HG02588 (cell line): ENCODE data around the gene MLF2.
"Not testable (repeated sequence)": the region's sequence is repeated elsewhere in the genome, so short reads cannot be mapped to it uniquely, and the experiment has no call there.

Experiments
- ATAC-seq: cut with Tn5 transposase; IDR thresholded peaks from one replicate; pipeline ENCODE4 v1.9.1; 2021; ENCODE audit warnings: mild to moderate bottlenecking, moderate library complexity; ENCODE audit not compliant: unreplicated experiment

Gene MLF2

DNA sequence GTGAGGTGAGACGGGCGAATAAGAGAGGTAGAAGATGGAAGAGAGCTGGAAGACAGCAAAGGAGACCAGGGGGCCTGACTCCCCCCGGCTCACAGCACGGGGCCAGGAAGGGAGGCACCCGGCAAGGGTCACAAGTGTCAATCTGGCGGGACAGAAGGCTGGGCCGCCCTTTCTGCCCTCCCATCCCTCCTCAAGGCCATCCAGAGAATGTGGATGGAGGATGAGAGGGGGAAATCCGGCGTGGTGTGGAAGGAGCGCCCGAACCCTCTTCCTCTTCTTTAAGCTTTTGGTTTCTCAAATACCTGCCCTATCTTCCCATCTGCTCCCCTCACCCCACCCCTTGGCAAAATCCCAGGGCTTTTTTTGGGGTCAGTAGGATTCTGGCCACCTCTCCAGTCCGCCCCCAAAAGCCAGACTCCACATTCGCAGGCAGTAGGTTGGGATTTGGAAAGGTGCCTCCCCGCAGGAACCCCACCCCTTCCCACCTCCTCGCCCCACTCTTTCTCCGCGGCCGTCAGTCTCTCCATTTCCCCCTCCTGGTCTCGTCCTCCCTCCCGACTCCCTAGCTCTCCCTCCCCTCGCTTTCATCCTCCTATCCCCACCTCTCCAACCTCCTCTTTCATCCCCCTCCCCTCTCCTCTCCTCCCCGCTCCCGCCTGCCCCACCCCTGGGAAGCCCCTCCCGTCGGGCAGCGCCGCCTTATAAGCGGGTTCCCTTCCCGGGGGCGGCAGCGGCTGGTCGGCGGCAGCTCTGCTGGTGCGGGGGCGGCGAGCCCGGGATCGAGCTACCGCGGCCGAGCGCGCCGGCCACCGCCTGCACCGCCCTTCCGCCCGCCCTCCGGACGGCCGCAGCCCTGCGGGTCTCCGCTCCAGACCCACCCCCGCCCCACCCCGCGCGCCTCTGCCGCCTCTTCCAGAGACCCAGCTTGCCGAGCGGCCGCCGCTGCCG, 13.0 kb upstream of the MLF2 start, which contains the start of gene PTMS:
Gene PTMS, plus strand, starts transcription at position 730 of the 948 bp plus-strand sequence. CDS start 343 bp downstream, outside the sequence.
- peak; percentile 29 for ATAC-seq

DNA sequence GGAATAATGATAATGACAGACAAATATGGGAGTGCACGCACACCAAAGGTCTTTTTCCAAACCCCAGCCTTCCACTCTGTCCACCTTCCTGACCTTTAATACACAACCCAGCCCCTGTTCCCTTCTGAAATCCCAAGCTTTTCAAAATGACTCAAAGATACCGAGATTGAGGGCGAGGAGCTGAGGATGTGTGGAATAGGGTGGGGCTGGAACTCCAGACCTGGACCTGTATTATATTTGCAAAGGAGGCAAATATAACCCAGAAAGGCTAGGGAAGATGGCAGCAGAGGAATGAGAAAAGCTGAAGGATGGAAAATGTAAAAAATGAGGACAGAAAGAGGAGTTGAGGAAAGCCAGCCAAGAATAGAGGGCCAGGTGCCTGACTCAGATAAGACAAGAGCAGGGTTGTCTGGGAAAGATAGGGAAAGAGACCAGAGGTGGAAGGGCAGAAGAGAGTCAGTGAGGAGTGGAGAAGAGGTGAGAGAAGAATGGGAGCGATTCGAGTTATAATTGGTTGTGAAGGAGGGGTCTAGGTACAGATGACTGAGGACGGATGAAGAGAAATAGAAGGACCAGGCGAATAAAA, 12.2 kb upstream of the MLF2 start:
- ATAC-seq, result no peak

- peak; percentile 69 for ATAC-seq
These were observed 11.3 kb upstream of the MLF2 start for GRCh38 chr12:6764011-6764828.

GRCh38 chr12:6763380-6763779, 10.4 kb upstream of the MLF2 start:
- ATAC-seq, result no peak

DNA sequence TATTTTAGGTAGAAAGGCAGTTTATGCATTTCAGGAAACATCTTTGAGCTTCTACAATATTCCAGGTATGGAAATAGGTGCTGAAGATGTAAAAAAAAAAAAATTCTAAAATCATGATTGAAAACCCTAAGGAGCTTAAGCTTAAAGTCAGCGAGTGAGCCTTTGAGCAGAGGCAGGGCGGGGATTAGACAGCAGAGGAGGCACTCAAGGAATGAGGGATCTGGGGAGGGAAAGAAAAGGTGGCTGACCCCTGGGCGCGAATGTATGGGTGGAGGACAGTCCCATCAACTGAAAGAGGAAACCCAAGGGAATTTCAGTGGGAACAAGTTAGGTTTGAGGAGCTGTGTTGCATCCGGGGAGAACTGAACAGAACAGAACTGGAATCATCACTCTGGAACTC, 6.8 kb upstream of the MLF2 start:
- no peak for ATAC-seq

DNA sequence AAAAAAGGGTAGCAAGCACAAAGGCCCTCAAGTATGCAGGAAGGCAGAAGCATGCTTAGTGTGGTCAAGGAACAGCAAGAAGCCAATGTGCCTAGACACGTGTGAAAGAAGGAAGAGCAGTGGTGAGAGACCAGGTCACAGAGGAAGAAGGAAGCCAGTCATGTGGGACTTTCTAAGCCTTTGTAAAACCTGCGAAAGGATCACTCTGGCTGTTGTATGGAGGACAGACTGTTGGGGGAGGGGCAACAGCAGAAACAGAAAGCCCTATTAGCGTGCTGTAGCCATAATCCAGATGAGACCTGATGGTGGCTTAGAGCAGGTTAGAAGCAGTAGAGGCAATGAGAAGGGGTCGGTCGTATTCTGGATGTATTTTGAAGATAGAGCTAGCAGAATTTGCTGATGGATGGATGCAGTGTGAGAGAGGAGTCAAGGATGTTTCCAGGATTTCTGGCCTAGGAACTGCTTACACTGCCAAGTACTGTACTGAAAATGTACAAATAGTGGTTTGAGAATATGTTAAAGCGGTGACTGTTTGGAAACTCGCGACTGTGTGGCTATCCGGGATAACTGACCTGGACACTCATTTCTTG, 5.7 kb upstream of the MLF2 start:
- ATAC-seq, result no peak

DNA sequence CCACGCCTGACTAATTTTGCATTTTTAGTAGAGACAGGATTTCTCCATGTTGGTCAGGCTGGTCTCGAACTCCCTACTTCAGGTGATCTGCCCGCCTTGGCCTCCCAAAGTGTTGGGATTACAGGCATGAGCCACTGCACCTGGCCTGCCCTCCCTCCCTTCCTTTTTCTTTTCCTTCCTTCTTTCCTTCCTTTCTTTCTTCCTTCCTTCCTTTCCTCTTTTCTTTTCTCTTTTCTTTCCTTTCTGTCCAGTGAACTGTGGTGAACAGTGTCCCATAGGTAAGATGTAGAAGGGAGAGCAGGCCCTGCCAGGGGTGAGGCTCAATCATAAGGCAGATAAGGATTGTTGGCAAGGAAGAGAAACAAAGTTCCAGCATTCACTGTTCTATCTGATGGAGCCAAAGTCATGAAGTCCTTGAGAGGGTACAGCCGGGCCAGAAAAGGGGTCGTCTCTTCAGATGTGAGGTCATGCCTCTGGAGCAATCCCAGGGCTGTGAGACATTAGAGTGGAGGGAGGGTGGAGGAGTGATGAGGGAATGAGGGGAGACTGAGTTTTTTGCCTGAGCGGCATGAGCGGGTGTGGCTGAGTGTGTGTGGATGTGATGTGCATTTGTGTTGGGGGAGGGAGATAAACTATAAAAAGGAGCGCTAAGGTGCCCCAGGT, 4.2 kb upstream of the MLF2 start:
- ATAC-seq, result no peak

DNA sequence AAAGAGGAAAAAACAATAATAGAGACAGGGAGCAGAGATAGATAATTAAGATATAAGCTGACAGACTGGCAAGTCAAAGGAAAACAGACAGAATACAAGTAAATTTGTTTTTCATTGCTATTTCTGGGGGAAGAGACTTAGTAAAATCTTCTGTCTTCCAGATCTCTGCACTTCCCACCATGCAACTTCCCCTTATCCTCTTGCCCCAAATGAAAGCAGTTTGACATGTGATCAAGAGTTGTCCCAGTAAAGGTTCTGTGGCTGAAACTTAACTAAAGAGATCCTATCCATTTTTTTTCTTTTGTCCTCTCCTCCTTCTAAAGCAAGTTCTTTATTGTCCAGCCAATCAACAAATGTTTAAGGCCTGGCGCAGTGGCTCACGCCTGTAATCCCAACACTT, 1.5 kb upstream of the MLF2 start:
- no peak for ATAC-seq

DNA sequence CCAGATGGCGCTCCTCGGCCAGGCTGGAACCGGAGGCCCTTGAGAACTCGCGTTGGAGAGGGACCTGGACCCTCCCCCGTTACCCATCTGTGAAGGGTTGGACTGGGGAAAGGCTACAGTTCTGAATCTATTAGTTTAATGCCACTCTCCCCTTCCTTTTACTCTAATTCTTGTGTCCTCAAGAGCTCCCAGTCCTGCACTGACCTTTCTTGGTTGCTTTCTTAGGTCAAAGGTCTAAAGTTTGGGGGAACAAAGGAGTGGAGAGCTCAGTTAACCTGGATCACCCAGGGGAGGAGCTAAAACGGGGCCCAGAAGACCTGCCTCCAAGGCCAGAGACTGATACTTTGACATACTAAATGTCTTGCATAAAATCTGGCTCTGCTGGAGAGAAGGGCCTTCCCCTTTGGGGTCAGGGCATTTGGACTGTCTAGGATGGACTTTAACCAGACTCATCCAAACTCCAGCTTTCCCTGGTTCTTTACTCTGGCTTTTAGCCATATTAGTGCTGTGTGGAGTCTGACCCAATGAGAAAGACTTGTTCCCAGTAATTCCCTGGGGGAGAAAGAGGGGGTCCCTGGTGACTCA, 923 bp upstream of the MLF2 start:
- ATAC-seq, result no peak

DNA sequence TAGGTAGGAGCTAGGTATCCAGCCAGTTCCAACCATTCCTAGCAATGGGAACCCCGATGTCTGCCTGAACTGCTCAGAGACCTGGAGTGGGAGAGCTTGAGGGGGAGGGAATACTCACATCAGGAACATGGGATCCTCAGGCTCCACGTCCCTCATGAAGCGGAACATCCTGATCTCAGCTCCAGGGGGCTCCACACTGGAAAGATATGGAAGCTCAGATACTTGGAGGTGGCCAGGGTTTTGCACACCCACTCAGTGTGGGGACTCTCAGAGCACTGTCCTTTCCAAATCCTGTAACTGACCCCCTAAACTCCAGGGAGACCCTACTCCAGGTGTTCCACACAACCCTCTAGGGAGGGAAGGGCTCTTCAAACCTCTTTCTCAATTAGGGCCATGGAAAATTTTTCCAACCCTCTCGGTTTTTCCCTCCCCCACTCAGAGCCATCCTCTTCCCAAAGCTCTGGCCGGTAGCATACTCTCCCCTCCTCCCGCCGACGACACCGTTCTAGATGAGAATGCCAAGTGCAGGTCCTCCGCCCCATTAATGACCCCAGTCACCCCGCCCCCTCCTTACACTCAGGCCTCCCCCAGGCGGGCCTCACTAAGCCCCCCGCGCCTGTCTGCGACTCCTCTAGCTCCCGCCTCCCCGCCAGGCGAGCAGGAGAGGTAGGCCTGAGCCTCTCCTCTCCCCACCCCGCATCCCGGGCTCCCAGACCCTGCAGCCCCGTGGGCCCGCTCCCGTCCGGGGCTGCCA, 597 bp downstream of the MLF2 start:
- no peak for ATAC-seq

DNA sequence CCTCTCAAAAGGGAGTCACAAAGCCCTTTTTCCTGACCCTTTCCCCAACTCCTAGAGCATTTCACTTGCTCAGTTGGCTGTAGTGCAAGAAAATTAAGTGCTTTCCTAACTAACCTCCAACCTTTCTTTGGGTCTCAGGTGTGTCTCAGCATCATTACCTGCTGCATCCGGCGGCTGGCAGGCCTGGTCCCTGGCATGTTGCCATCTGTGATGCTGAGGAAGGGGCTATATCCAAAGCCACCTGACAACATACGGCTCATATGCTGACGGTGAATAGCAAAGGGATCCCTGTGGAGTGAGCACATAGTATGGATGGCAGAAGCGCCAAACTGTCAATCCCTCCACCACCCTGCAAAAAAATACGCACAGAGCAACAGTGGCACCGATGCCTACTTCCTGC, 1.2 kb downstream of the MLF2 start:
- no peak for ATAC-seq

GRCh38 chr12:6750506-6750905, 2.4 kb downstream of the MLF2 start:
- ATAC-seq, result no peak

- ATAC-seq, result no peak
These were observed 4.2 kb downstream of the MLF2 start for GRCh38 chr12:6748761-6749160.

GRCh38 chr12:6747216-6747615, 5.7 kb downstream of the MLF2 start:
- no peak for ATAC-seq

GRCh38 chr12:6745741-6746525, 7.0 kb downstream of the MLF2 start:
- no peak for ATAC-seq

DNA sequence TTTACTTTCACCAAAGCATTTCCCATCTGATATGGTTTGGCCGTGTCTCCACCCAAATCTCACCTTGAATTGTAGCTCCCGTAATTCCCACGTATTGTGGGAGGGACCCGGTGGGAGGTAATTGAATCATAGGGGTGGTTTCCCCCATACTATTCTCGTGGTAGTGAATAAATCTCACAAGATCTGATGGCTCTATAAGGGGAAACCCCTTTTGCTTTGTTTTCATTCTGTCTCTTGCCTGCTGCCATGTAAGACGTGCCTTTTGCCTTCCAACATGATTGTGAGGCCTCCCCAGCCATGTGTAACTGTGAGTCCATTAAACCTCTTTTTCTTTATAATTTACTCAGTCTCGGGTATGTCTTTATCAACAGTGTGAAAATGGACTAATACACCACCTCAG, 9.6 kb downstream of the MLF2 start:
- not testable (repeated sequence) for ATAC-seq

DNA sequence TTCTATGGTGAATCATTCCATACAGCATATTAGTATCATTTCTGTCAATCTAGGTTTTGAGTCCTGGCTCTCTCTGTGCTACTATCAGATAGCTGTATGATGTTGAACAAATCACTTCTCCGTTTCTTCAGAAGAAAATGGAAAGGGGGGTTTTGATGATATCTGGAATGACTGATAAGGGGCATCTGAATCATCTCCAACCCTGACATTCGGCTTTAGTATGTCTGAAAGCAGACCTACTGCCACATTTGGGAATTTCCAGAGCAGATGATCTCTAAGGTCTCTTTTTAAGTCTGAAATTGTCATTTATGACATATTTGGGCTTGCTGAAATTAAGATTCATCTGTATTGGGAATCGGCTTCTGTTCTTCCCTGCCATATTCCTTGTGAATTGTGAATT, 10.1 kb downstream of the MLF2 start:
- no peak for ATAC-seq

DNA sequence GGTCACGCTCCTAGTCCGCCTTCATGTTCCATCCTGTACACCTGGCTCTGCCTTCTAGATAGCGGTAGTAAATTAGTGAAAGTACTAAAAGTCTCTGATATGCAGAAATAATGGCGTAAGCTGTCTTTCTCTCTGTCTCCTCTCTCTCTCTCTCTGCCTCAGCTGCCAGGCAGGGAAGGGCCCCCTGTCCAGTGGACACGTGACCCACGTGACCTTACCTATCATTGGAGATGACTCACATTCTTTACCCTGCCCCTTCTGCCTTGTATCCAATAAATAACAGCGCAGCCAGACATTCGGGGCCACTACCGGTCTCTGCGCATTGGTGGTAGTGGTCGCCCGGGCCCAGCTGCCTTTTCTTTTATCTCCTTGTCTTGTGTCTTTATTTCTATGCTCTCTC, 10.9 kb downstream of the MLF2 start:
- not testable (repeated sequence) for ATAC-seq

- ATAC-seq, result no peak
These were observed 16.2 kb downstream of the MLF2 start for GRCh38 chr12:6736754-6737153.
